K562 (cell line): ENCODE measurements around the gene DOCK1.

Source experiments
- CTCF ChIP-seq, 3 experiments: IDR thresholded peaks in 2 of 3; conservative IDR thresholded peaks in 1 of 3; 2 replicates each; pipeline ENCODE4 v1.5.1; 2011 to 2012; ENCODE audit warnings: low read length in 3 of 3, mild to moderate bottlenecking in 3 of 3, control low read depth in 2 of 3, improper control_type of control experiment in 1 of 3, inconsistent platforms in 1 of 3, low read depth in 1 of 3, mixed read lengths in 1 of 3, moderate library complexity in 1 of 3; ENCODE audit not compliant: insufficient read depth in 2 of 3
- RNF2 ChIP-seq: sonication (generic); IDR thresholded peaks from 2 replicates; pipeline ENCODE4 v1.6.1; 2016
- RREB1 ChIP-seq: fragments of 250-450 bp; sonication (Bioruptor Pico); IDR thresholded peaks from 2 replicates; pipeline ENCODE4 v1.4.0; 2020
- TAF1 ChIP-seq: IDR thresholded peaks from 2 replicates; pipeline ENCODE4 v1.6.1; 2011; ENCODE audit warnings: mild to moderate bottlenecking, low read length, moderate library complexity; ENCODE audit not compliant: insufficient read depth, control insufficient read depth, severe bottlenecking; ENCODE audit errors: extremely low read depth
- TEAD4 ChIP-seq, 2 experiments: sonication (generic) in 1 of 2; formaldehyde crosslinking in 1 of 2; IDR thresholded peaks; 2 replicates each; pipeline versions ENCODE4 v1.6.1 to v1.8.0; 2012 to 2022; ENCODE audit warnings: borderline replicate concordance in 1 of 2, inconsistent platforms in 1 of 2, low read length in 1 of 2, mild to moderate bottlenecking in 1 of 2, missing genetic modification reagents in 1 of 2
- ZNF644 ChIP-seq: fragments of 200-800 bp; sonication (Bioruptor generic); IDR thresholded peaks from 2 replicates; pipeline ENCODE4 v1.6.1; 2016; ENCODE audit warnings: low read depth, missing genetic modification characterization, missing compliant biosample characterization

GRCh38 chr10:127021801-127022200, 116.6 kb downstream of the DOCK1 start:
- no peak for TF ChIP-seq RREB1 (CRISPR knock-in tag)
- no peak for TF ChIP-seq RNF2
- no peak for TF ChIP-seq TAF1
- TF ChIP-seq TEAD4 (IDR thresholded peaks at IDR 0.05; ENCODE audit: low read length): no peak
- TF ChIP-seq TEAD4 (CRISPR knock-in tag; IDR thresholded peaks at IDR 0.05; ENCODE audit: borderline replicate concordance): no peak
- TF ChIP-seq ZNF644 (tag): no peak
- no peak for TF ChIP-seq CTCF (IDR thresholded peaks at IDR 0.05 in 2 of 3, conservative IDR thresholded peaks at IDR 0.05 in 1 of 3; ENCODE audit: insufficient read depth in 2 of 3, low read depth in 1 of 3, low read length in 3 of 3)
